Mammary epithelial cell (primary cell): ENCODE data around the gene FCER2.

Experiments
- CTCF ChIP-seq, 2 donors: IDR thresholded peaks in 1 of 2; conservative IDR thresholded peaks in 1 of 2; 2 replicates each; pipeline ENCODE4 v1.5.1; 2011 to 2012; ENCODE audit warnings: inconsistent platforms in 2 of 2, low read length in 2 of 2, mild to moderate bottlenecking in 2 of 2, control low read depth in 1 of 2, low read depth in 1 of 2; ENCODE audit not compliant: insufficient read depth in 1 of 2; ENCODE audit errors: extremely low read depth in 1 of 2
- EZH2 ChIP-seq: IDR thresholded peaks from 2 replicates; pipeline ENCODE4 v1.6.1; 2012; ENCODE audit warnings: low read length, inconsistent platforms, borderline replicate concordance

- TF ChIP-seq CTCF (conservative IDR thresholded peaks at IDR 0.05 in 1 of 2, IDR thresholded peaks at IDR 0.05 in 1 of 2; ENCODE audit: extremely low read depth in 1 of 2, insufficient read depth in 1 of 2, low read depth in 1 of 2, low read length in 2 of 2), result peak; percentile 56 to 79
- no peak for TF ChIP-seq EZH2
Observed at GRCh38 chr19:7681340-7682174, 20.4 kb downstream of the FCER2 start.
